Measurements from ENCODE around the gene GNG8. TPM values are rescaled to one million over a fixed set of nuclear protein-coding genes. Genes with fewer than 3 reads are reported as not detected.

GNG8 gene
- total RNA-seq, 4 donors from 2014 or later: not detected

DNA sequence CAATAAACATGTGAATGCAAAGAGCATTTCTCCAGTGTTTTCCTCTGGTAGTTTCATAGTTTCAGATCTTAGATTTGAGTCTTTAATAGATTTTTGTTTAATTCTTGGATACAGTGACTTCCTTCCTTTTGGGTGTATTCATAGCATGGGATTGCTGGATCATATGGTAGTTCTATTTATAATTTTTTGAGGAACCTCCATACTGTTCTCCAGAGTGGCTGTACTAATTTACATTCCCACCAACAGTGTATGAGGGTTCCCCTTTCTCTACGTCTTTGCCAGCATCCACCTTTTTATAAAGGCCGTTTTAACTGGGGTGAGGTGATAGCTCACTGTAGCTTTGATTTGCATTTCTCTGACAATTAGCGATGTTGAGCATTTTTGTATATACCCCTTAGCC is 44.1 kb downstream of the GNG8 start:
- no peaks in the 10 kb centered on the region for H3K9me3 ChIP-seq
- in situ Hi-C loops (cut with MboI; ENCODE audit: low pct_ligation_motif_present in 1 of 4, low pct_unique_long_range_greater_than_20kb in 1 of 4, low sequenced_read_pairs in 3 of 4): no loop called here
- 81 to 83% methylated on average over 3 of the region's 3 CpGs for WGBS, 2 donors (ENCODE audit: low coverage in 1 of 2)
- no peaks in the 10 kb centered on the region for H3K4me1 ChIP-seq
- no peaks in the 10 kb centered on the region for H3K36me3 ChIP-seq
- H3K4me3 ChIP-seq: no peak overlapping the region
- TF ChIP-seq POLR2A (IDR thresholded peaks at IDR 0.05) (no peak), POLR2AphosphoS5 (IDR thresholded peaks at IDR 0.05) (no peak), EP300 (IDR thresholded peaks at IDR 0.05; ENCODE audit: low read depth) (no peak)
- TF ChIP-seq, protein P1, sequence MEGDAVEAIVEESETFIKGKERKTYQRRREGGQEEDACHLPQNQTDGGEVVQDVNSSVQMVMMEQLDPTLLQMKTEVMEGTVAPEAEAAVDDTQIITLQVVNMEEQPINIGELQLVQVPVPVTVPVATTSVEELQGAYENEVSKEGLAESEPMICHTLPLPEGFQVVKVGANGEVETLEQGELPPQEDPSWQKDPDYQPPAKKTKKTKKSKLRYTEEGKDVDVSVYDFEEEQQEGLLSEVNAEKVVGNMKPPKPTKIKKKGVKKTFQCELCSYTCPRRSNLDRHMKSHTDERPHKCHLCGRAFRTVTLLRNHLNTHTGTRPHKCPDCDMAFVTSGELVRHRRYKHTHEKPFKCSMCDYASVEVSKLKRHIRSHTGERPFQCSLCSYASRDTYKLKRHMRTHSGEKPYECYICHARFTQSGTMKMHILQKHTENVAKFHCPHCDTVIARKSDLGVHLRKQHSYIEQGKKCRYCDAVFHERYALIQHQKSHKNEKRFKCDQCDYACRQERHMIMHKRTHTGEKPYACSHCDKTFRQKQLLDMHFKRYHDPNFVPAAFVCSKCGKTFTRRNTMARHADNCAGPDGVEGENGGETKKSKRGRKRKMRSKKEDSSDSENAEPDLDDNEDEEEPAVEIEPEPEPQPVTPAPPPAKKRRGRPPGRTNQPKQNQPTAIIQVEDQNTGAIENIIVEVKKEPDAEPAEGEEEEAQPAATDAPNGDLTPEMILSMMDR (IDR thresholded peaks at IDR 0.05): no peak
- intact Hi-C loops (cut with DNase I; ENCODE audit: low total_unique reads): no loop called here
- H3K27ac ChIP-seq: no peak overlapping the region
- no peak for DNase-seq
- H3K27me3 ChIP-seq: no peaks in the 10 kb centered on the region

DNA sequence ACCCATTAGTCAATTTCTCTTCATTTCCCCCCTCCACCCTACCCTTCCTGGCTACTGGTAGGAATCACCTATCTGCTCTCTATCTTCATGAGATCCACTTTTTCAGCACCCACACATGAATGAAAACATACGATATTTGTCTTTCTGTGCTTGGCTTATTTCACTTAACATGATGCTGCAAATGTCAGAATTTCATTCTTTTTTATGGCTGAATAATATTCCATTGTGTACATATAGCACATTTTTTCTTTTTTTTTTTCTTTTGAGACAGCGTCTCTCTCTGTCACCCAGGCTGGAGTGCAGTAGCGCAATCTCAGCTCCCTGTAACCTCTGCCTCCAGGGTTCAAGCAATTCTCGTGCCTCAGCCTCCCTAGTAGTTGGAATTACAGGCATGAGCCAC is 44.7 kb downstream of the GNG8 start:
- in situ Hi-C loops (cut with MboI; ENCODE audit: low pct_ligation_motif_present in 1 of 4, low pct_unique_long_range_greater_than_20kb in 1 of 4, low sequenced_read_pairs in 3 of 4) (no loop called here), intact Hi-C loops (cut with DNase I; ENCODE audit: low total_unique reads) (no loop called here)
- H3K27me3 ChIP-seq: no peaks in the 10 kb centered on the region
- H3K9me3 ChIP-seq: no peaks in the 10 kb centered on the region
- H3K4me1 ChIP-seq: no peaks in the 10 kb centered on the region
- no peak for DNase-seq
- no peak overlapping the region for H3K4me3 ChIP-seq
- 93 to 96% methylated on average over 3 to 4 of the region's 4 CpGs for WGBS, 2 donors (ENCODE audit: low coverage in 1 of 2)
- no peaks in the 10 kb centered on the region for H3K36me3 ChIP-seq
- TF ChIP-seq POLR2A (IDR thresholded peaks at IDR 0.05) (no peak), POLR2AphosphoS5 (IDR thresholded peaks at IDR 0.05) (no peak), EP300 (IDR thresholded peaks at IDR 0.05; ENCODE audit: low read depth) (no peak)
- TF ChIP-seq, protein P1 (IDR thresholded peaks at IDR 0.05): no peak
- H3K27ac ChIP-seq: no peak overlapping the region

DNA sequence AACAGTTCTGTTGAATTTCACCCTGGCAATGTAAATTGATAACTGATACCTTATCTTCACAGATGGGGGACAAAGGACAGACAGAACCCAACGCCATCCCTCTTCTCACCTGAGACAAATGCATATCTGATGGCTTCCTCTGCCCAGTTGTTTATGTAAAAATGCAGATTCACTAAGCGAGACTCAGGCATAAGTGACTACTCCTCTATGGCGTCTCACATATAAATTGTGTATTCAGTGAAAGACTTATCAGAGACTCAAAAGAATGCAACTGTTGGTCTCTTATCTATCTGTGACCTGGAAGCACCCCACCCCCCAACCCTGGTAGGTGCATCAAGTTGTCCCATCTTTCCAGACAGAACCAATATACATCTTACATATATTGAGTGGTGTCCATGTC is 48.1 kb downstream of the GNG8 start:
- TF ChIP-seq, protein P1 (IDR thresholded peaks at IDR 0.05): no peak
- TF ChIP-seq POLR2AphosphoS5 (IDR thresholded peaks at IDR 0.05) (no peak), EP300 (IDR thresholded peaks at IDR 0.05; ENCODE audit: low read depth) (no peak), POLR2A (IDR thresholded peaks at IDR 0.05) (no peak)
- Histone ChIP-seq H3K27ac (no peak overlapping the region), H3K4me1 (no peaks in the 10 kb centered on the region), H3K36me3 (no peaks in the 10 kb centered on the region), H3K9me3 (no peaks in the 10 kb centered on the region), H3K4me3 (no peak overlapping the region), H3K27me3 (no peaks in the 10 kb centered on the region)
- DNase-seq: no peak
- in situ Hi-C loops (cut with MboI; ENCODE audit: low pct_ligation_motif_present in 1 of 4, low pct_unique_long_range_greater_than_20kb in 1 of 4, low sequenced_read_pairs in 3 of 4): no loop called here
- WGBS, 2 donors (ENCODE audit: low coverage in 1 of 2): 86 to 91% methylated on average over 3 of the region's 3 CpGs
- intact Hi-C loops (cut with DNase I; ENCODE audit: low total_unique reads): no loop called here

DNA sequence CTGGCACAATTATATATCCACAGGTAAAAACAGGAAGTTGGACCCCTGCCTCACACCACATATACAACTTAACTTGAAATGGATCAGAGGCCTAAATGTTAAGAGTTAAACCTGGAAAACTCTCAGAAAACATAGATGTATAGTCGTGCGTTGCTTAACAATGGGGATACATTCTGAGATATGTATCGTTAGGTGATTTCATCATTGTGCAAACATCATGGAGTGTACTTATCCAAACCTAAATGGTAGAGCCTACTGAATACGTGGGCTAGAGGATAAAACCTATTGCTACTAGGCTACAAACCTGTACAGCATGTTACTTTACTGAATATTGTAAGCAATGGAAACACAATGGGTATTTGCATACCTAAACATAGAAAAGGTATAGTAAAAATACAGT is 49.7 kb downstream of the GNG8 start:
- Histone ChIP-seq H3K27ac (no peak overlapping the region), H3K4me3 (no peak overlapping the region), H3K9me3 (no peaks in the 10 kb centered on the region), H3K36me3 (no peaks in the 10 kb centered on the region), H3K4me1 (no peaks in the 10 kb centered on the region), H3K27me3 (no peaks in the 10 kb centered on the region)
- TF ChIP-seq EP300 (IDR thresholded peaks at IDR 0.05; ENCODE audit: low read depth): no peak
- TF ChIP-seq POLR2AphosphoS5 (IDR thresholded peaks at IDR 0.05): no peak
- no peak for TF ChIP-seq POLR2A (IDR thresholded peaks at IDR 0.05)
- TF ChIP-seq, protein P1 (IDR thresholded peaks at IDR 0.05): no peak
- 79 to 88% methylated on average over 4 of the region's 4 CpGs for WGBS, 2 donors (ENCODE audit: low coverage in 1 of 2)
- intact Hi-C loops (cut with DNase I; ENCODE audit: low total_unique reads) (no loop called here), in situ Hi-C loops (cut with MboI; ENCODE audit: low pct_ligation_motif_present in 1 of 4, low pct_unique_long_range_greater_than_20kb in 1 of 4, low sequenced_read_pairs in 3 of 4) (no loop called here)
- DNase-seq: no peak
